Stimulated activated CD8-positive, alpha-beta memory T cell treated with anti-CD3 and anti-CD28 coated beads, Interleukin-4, amount 100 ng/mL, for 24 hours (primary cell): ENCODE data around the gene GPR4.
"Not testable (repeated sequence)": the region's sequence is repeated elsewhere in the genome, so short reads cannot be mapped to it uniquely, and the experiment has no call there.

Experiments
- DNase-seq: peaks from one replicate; pipeline ENCODE4 v3.0.0-alpha.2; 2020; ENCODE audit warnings: low read depth

GPR4 gene

DNA sequence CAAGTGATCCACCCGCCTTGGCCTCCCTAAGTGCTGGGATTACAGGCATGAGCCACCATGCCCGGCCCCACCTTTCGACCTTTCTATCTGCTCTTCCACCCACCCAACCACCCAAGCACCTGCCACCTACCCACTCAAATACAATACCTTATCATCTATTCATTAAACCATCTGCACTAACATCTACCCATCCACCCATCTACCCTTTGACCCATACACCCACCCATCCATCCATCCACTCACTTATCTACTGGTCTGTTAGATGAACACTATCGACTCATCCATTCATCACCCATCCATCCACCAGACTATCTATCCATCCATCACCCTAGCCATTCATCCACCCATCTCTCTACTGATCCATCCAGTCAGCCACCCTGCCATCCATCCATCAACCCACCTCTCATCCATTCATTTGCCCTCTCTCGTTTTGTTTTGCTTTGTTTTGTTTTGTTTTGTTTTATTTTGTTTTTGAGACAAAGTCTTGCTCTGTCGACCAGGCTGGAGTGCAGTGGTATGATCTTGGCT, 20.0 kb upstream of the GPR4 start:
- no peak for DNase-seq

DNA sequence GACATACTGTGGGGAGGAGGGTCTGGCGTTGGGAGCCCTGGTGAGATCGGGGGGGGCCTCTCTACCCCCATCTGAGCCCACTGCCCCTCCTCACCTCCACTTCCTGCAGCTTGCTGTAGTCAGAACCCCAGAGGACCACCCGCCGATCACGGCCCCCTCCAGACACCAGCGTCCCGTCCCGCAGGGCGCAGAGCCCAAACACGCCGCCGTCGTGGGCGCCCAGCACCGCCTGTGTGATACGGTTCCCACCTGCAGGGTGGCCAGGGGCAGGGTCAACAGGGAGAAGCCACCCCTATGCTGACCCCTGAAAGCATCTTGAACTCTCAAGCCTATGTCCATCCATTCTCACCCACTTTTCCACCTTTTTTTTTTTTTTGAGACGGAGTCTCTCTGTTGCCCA, 19.4 kb upstream of the GPR4 start:
- DNase-seq: no peak

DNA sequence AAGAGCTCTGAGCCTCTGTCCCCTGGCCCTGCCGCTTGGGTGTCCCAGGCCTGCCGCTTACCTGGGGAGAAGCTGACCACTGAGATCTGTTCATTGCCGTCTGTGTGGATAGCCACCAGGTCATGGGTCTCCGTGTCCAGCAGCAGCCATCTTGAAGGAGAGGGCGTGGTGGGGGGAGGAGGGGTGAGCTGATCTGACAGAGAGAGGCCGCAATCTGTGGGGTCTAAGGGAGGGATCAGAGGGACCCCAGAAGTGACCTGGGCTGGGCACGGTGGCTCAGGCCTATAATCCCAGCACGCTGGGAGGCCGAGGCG, 14.6 kb upstream of the GPR4 start:
- DNase-seq: no peak

DNA sequence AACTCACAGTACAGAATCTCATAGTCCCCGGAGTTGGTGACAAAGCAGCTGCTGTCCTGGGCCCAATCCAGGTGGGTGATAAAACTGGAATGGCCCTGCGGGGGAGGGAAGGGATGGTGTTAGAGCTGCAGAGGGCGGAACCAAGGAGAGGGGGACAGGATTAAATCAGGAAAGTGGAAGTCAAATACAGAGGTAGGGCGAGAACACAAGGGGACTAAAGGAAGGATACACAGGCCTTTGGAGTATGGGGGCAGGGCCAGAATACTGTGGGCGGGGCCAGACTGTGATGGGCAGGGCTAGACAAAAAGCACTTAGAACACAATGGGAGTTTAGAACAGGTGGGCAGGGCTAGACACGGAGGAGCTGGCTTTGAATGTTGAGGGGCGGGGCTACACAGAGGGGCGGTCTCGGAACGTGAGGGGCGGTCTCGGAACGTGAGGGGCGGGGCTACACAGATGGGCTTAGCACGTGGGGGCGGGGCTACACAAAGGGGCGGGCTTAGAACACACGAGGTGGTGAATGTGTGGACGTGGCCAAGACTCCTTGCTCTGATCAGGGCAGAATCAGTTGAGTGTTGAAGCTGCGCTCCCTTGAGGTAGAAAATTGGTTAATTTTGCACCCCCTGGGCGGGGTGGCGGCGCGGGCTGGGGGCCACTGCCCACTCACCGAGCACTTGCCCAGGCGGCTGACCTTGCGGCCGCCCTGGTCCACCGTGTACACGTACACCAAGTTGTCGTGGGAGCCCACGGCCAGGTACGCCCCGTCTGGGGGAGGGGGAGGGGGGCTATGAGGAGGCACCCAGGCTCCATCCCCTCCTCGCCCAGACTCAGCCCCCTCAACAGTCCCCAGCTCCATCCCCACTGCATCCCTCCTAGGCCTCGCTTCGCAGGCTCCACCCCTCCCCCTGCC, 14.0 kb upstream of the GPR4 start:
- DNase-seq: peak; percentile 64

DNA sequence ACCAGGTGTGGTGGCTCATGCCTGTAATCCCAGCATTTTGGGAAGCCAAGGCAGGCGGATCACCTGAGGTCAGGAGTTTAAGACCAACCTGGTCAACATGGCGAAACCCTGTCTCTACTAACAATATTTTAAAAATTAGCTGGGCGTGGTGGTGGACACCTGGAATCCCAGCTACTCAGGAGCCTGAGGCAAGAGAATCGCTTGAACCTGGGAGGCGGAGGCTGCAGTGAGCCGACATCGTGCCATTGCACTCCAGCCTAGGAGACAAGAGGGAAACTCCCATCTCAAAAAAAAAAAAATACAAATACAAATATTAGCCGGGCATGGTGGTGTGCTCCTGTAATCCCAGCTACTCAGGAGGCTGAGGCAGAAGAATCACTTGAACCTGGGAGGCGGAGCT, 13.0 kb upstream of the GPR4 start:
- not testable (repeated sequence) for DNase-seq

GRCh38 chr19:45613926-45614725, 12.1 kb upstream of the GPR4 start:
- no peak for DNase-seq

DNA sequence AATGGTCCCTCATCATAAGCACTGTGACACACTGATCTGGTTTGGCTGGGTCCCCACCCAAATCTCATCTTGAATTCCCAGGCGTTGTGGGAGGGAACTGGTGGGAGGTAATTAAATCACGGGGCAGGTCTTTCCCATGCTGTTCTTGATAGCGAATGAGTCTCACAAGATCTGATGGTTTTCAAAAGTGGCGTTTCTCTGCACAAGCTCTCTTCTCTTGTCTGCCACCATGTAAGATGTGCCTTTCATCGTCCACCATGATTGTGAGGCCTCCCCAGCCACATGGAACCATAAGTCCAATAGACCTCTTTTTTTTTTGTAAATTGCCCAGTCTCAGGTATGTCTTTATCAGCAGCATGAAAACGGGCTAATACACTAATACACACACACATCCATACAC, 6.9 kb upstream of the GPR4 start:
- DNase-seq: no peak

- DNase-seq: no peak
Measured at GRCh38 chr19:45607071-45608029, 5.3 kb upstream of the GPR4 start.

GRCh38 chr19:45601115-45601514, 897 bp downstream of the GPR4 start:
- no peak for DNase-seq

DNA sequence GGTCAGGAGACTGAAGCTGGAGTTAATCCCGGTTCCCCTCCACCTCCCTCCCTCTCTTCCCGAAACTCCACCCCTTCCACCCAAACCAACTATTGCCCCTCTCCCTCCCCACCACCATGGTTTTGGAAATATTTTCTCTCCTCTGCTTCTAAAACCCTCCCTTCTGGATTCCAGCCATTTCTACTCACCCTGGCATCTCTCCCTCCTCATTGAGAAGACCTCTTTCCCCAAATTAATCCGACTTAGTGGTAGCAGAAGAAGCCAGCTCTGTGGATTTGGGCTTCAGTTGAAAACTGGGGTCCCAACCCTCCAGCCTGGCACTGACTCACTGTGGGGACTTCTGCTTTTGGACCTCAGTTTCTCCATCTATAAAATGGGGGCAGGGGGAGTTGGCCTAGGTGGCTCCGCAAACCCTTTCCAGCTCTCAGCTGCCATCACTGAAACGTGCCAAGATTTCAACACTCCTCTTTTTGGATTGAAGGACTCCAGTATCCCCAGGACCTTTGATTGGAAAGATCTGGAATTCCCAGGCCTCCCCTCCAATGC, 1.6 kb downstream of the GPR4 start:
- DNase-seq: no peak

DNA sequence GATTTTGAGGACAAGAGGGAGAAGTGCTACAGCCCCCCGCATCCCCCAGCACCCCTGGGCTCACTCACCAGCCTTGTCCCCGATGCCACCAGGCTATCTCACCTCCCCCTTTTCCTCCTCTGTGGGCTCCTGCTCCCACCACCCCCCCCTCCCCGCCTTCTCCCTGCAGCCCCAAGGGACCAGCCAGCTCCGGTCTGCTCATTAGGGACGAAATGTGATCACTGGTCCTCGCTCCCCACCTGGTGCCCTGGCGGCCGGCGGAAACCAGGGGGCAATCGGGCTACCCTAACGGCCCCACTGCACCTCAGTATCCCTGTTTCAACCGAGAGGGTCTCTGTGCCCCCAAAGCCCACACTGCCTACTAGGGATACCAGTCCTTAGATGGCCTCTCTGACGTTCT, 2.7 kb downstream of the GPR4 start:
- DNase-seq: no peak

DNA sequence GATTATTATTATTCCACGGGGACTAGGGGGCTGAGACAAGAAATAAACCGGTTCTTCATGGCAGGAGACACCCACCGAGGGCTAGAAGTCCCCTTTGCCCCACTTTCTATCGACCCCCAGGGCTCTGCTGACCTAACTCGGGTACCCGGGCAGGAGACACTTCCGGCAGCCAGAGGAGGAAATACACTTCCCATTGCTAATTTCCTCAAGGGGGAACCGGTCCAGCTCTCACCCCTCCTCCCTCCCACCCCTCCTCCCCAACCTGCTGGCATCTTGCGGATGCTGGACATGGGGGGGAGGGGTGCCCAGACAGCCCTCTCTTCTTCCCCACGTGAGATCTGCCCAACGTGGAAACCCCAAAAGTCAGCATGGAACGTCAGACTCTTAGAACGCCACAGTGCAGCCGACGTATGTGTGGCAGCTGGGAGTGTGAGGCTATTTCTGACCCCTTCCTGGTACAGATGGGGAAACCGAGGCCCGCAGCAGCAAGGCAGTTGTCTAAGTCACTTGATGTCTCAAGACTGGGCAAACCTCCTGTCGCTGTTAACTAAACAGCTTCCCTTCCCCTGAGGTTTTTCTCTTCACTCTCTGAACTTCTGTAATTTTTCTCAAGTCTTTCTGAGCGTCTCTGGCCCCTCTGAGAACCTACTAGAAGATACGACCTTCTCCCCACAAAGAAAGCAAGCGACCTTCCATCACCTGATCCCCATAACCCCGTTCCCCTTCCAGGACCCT, 3.6 kb downstream of the GPR4 start:
- DNase-seq: no peak

GRCh38 chr19:45597425-45598111, 4.4 kb downstream of the GPR4 start:
- DNase-seq: no peak

GRCh38 chr19:45595814-45596213, 6.2 kb downstream of the GPR4 start:
- no peak for DNase-seq

DNA sequence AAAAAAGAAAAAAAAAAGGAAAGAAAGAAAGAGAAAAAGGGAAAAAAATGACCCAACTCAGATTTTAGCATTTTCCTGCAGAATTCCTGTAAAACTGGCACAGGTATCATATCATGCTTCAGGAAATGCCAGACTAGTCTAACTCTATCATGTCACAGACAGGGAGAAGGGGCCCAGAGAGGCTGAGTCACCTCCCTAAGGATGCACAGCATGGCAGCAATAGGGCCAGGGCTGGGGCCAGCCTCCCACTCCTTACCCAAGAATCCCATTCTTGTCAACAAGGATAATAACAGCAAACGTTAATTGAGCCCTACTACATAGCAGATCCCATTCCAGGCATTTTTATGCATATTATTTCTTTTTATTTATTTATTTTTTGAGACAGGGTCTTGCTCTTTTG, 8.5 kb downstream of the GPR4 start:
- DNase-seq: no peak

GRCh38 chr19:45592366-45592765, 9.6 kb downstream of the GPR4 start:
- no peak for DNase-seq

GRCh38 chr19:45591638-45592005, 10.4 kb downstream of the GPR4 start:
- no peak for DNase-seq

DNA sequence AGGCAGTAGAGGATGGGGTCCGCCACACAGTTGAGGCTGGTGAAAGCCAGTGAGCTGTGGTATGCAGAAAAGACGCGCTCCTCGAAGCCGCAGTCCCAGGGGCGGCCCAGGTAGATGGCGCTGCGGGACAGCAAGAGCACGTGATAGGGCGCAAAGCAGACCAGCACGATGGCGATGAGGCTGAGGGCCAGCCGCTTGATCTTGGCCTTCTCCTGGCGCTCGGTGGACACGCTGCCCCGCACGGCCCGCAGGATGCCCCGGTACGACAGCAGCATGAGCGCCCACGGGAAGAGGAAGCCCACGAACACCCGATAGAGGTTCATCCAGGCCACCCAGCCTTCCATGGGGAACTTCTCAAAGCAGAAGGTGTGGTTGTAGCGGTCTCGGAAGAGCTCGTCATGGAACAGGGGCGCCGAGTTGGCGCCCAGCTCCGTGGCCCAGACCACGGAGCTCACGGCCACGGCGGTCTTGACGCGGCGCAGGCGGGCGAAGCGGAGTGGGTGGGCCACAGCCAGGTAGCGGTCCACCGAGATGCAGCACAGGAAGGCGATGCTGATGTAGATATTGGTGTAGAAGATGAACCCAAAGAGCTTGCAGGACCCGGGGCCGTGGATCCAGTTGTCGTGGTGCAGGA, 10.9 kb downstream of the GPR4 start:
- no peak for DNase-seq

- DNase-seq: no peak
Measured at GRCh38 chr19:45590300-45591003, 11.6 kb downstream of the GPR4 start.
